ENCODE measurements around the gene METAP2. TPM values are rescaled to one million over a fixed set of nuclear protein-coding genes. Genes with fewer than 3 reads are reported as not detected.

Gene METAP2
- total RNA-seq, 1 experiment from 2014 or later = 127 TPM

DNA sequence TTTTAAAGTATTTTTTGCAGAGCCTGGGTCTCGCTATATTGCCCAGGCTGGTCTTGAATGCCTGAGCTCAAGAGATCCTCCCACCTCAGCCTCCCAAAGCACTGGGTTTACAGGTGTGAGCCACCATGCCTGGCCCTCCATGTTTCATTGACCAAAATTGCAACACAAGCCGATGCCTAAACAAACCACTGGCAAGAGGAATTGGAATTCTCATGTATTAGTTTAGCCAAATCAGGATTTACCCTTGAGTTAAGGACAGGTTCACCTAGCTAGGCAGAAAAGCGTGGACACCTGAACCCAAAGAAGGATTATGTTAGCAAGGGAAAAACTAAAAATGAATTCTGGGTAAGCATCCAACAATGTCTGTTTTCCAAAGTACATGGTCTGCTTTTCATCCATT lies 14.6 kb upstream of the METAP2 start (continued):
- TF ChIP-seq, protein P1, sequence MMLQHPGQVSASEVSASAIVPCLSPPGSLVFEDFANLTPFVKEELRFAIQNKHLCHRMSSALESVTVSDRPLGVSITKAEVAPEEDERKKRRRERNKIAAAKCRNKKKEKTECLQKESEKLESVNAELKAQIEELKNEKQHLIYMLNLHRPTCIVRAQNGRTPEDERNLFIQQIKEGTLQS (IDR thresholded peaks at IDR 0.05) = no peak
- TF ChIP-seq SIN3A (IDR thresholded peaks at IDR 0.05; ENCODE audit: low read depth) = no peak

DNA sequence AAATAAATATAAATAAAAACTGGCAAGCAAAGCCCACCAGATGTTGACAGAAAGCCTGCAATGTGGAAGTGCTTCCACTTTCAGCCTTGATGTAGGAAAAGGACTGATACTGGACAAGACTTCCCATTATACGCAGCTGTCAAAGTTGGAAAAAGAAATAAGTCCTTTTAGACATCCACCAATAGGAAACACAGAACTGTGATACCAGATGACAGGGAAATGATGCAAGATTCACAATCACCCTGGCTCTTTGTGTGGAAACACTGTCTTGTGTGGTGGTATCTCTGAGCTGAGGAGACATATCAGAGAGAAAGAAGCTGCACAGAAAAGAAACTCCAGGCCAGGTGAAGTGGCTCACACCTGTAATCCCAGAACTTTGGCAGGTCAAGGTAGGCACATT lies 13.8 kb upstream of the METAP2 start:
- no peaks in the 10 kb centered on the region for H3K9me3 ChIP-seq (ENCODE audit: control insufficient read depth in 1 of 2, insufficient read depth in 1 of 2, low read depth in 1 of 2, low read length in 2 of 2)
- H3K9ac ChIP-seq (ENCODE audit: low read length) = no peak overlapping the region
- no peaks in the 10 kb centered on the region for H4K20me1 ChIP-seq (ENCODE audit: insufficient read depth)
- H2AFZ ChIP-seq (ENCODE audit: low read depth, low read length, poor library complexity, severe bottlenecking) = no peak overlapping the region
- BruUV-seq (replicated peaks) = no TSS peak
- POLR2A ChIA-PET = interaction anchor here (0.7 to 2.7 kb wide), 2 partner anchors 13 to 39 kb away, joined by 3 to 11 read pairs; partner anchors contain the start of gene METAP2
- no peak overlapping the region for H3K4me3 ChIP-seq (replicated peaks in 1 of 2; ENCODE audit: low read depth in 1 of 2, low read length in 2 of 2)
- H3K27ac ChIP-seq (ENCODE audit: low read depth, low read length) = no peak overlapping the region
- DNase-seq (ENCODE audit: low read depth, low spot score) (no peak), ATAC-seq (no peak)
- H3K27me3 ChIP-seq (ENCODE audit: insufficient read depth, low read length) = no peaks in the 10 kb centered on the region
- no peaks in the 10 kb centered on the region for H3K36me3 ChIP-seq (ENCODE audit: control insufficient read depth in 1 of 2, insufficient read depth in 2 of 2, low read length in 2 of 2)
- no peak for TF ChIP-seq ELF1 (IDR thresholded peaks at IDR 0.05; ENCODE audit: borderline replicate concordance, low read depth)
- TF ChIP-seq SIN3A (IDR thresholded peaks at IDR 0.05; ENCODE audit: low read depth) = no peak
- no peak for TF ChIP-seq SRF (IDR thresholded peaks at IDR 0.05; ENCODE audit: low read depth)
- no peak for TF ChIP-seq SP1 (IDR thresholded peaks at IDR 0.05; ENCODE audit: low read depth)
- no peak for TF ChIP-seq EZH2phosphoT487 (IDR thresholded peaks at IDR 0.05; ENCODE audit: borderline replicate concordance)
- no peak for TF ChIP-seq POLR2A (IDR thresholded peaks at IDR 0.05; ENCODE audit: borderline replicate concordance, extremely low read depth, insufficient read depth, insufficient read length)
- TF ChIP-seq EZH2 (IDR thresholded peaks at IDR 0.05) = no peak
- no peak for TF ChIP-seq ZNF274 (IDR thresholded peaks at IDR 0.05; ENCODE audit: low read depth, low read length)
- no peak for TF ChIP-seq JUND (IDR thresholded peaks at IDR 0.05)
- no peak for TF ChIP-seq TCF7L2 (IDR thresholded peaks at IDR 0.05; ENCODE audit: borderline replicate concordance, extremely low read depth, insufficient read depth, insufficient read length)
- TF ChIP-seq, protein P1 (IDR thresholded peaks at IDR 0.05) = no peak
- TF ChIP-seq ZFX (IDR thresholded peaks at IDR 0.05) = no peak
- TF ChIP-seq, protein P2, sequence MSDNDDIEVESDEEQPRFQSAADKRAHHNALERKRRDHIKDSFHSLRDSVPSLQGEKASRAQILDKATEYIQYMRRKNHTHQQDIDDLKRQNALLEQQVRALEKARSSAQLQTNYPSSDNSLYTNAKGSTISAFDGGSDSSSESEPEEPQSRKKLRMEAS (IDR thresholded peaks at IDR 0.05) = no peak
- no peak for TF ChIP-seq CEBPB (IDR thresholded peaks at IDR 0.05; ENCODE audit: low read depth)
- H3K4me1 ChIP-seq (ENCODE audit: control insufficient read depth in 1 of 2, insufficient read depth in 2 of 2, low read length in 2 of 2) = peaks cover 21 to 27% of the 10 kb centered on the region in 2 experiments; a peak in 3 of 4 replicates
- H3K9me2 ChIP-seq (ENCODE audit: insufficient read depth) = no peaks in the 10 kb centered on the region
- no peaks in the 10 kb centered on the region for H3K79me2 ChIP-seq (ENCODE audit: insufficient read depth, low read length)
- H3K4me2 ChIP-seq (ENCODE audit: low read length) = no peak overlapping the region
- RAD21 ChIA-PET (ENCODE audit: low non-redundant PET in 1 of 2, low total read pairs in 2 of 2, uncharacterized antibody in 2 of 2, unreplicated experiment in 2 of 2) = no interaction called here
- CTCF ChIA-PET = interaction anchor here (0.6 kb wide), 1 partner anchor 290 kb away, joined by 3 read pairs; no protein-coding TSS in a partner anchor
- intact Hi-C loops (cut with micrococcal nuclease) = no loop called here

Data from HCT116 (cell line).